Spleen (tissue), 7 donors: ENCODE measurements around the gene SCART1.
A peak's percentile ranks its signal among the peaks of the same experiment; 100 is the strongest.

Experiments used
- CTCF ChIP-seq, 11 experiments: fragments of 200-600 bp in 7 of 11; fragments of 450-650 bp in 4 of 11; sonication (generic) in 4 of 11; IDR thresholded peaks in 8 of 11; conservative IDR thresholded peaks in 3 of 11; 1 replicate in 7 of 11; 2 replicates in 4 of 11; pipeline versions ENCODE4 v1.4.0 to v1.8.0; 2016 to 2021; ENCODE audit warnings: antibody characterized with exemption in 11 of 11, inconsistent platforms in 4 of 11, mild to moderate bottlenecking in 1 of 11
- POLR2A ChIP-seq, 3 donors: fragments of 450-650 bp; IDR thresholded peaks; one replicate each; pipeline ENCODE4 v1.5.1; 2017; ENCODE audit warnings: antibody characterized with exemption in 3 of 3, mild to moderate bottlenecking in 1 of 3
- POLR2AphosphoS5 ChIP-seq, 3 donors: sonication (generic); formaldehyde crosslinking; IDR thresholded peaks; one replicate each; pipeline ENCODE4 v1.5.1; 2017; ENCODE audit warnings: antibody characterized with exemption in 3 of 3
- donor health status: DM: no; HTN: no; CAD: no; lungs with moderate emphysema.
- donor health status: DM: no; HTN: no; CAD: no.
- donor health status: DM: no; HTN: no; CAD: no.

GRCh38 chr10:133438711-133439273 lies 15.0 kb upstream of the SCART1 start:
- TF ChIP-seq CTCF (IDR thresholded peaks at IDR 0.05 in 8 of 11, conservative IDR thresholded peaks at IDR 0.05 in 3 of 11) (peak in 3 of 11 experiments; percentile 14 to 43 (median 17)), POLR2A (IDR thresholded peaks at IDR 0.05) (no peak), POLR2AphosphoS5 (IDR thresholded peaks at IDR 0.05) (no peak)
